Measurements from ENCODE around the gene ENTPD5.
A peak's percentile ranks its signal among the peaks of the same experiment; 100 is the strongest.

The ENTPD5 gene

GRCh38 chr14:74018586-74019407 lies at the start of gene ENTPD5, which contains the start of gene BBOF1:
Gene ENTPD5, minus strand, starts transcription at chr14:74019288. Its CDS starts 31,186 bp downstream, at chr14:73988102.
Gene BBOF1, plus strand, starts transcription at chr14:74019349. Its CDS starts 130 bp downstream, at chr14:74019479.
- Mint-ChIP-seq H3K27me3 (no peaks in the 10 kb centered on the region), H3K4me3 (peak within 1 kb of the TSS; percentile 90 to 93), H3K9me3 (no peaks in the 10 kb centered on the region), H3K36me3 (no peaks in the 10 kb centered on the region), H3K27ac (peak within 1 kb of the TSS; percentile 95), H3K4me1 (peaks cover 0 to 20% of the 10 kb centered on the region in 2 donors)
- ATAC-seq (replicated peaks) (peak; percentile 95 to 96), DNase-seq (peak; percentile 80)

GRCh38 chr14:74065746-74066575 lies 46.9 kb upstream of the ENTPD5 start:
- H3K9me3 Mint-ChIP-seq: no peaks in the 10 kb centered on the region
- no peaks in the 10 kb centered on the region for H3K27me3 Mint-ChIP-seq
- DNase-seq (no peak), ATAC-seq (replicated peaks) (no peak)
- no peaks in the 10 kb centered on the region for H3K4me1 Mint-ChIP-seq
- no peak overlapping the region for H3K4me3 Mint-ChIP-seq
- peaks cover 21 to 37% of the 10 kb centered on the region in 2 donors for H3K36me3 Mint-ChIP-seq
- H3K27ac Mint-ChIP-seq: no peak overlapping the region

- Mint-ChIP-seq H3K9me3 (no peaks in the 10 kb centered on the region), H3K27me3 (no peaks in the 10 kb centered on the region), H3K4me1 (no peaks in the 10 kb centered on the region), H3K4me3 (no peak overlapping the region), H3K36me3 (peaks cover 24 to 41% of the 10 kb centered on the region in 2 donors), H3K27ac (no peak overlapping the region)
- no peak for ATAC-seq (replicated peaks)
- DNase-seq: no peak
Measured at GRCh38 chr14:74064883-74065282, 45.8 kb upstream of the ENTPD5 start.

- Mint-ChIP-seq H3K4me3 (no peak overlapping the region), H3K36me3 (peaks cover 24 to 38% of the 10 kb centered on the region in 2 donors), H3K27ac (no peak overlapping the region), H3K4me1 (no peaks in the 10 kb centered on the region), H3K9me3 (no peaks in the 10 kb centered on the region), H3K27me3 (no peaks in the 10 kb centered on the region)
- ATAC-seq (replicated peaks) (no peak), DNase-seq (no peak)
Measured at GRCh38 chr14:74064426-74064825, 45.3 kb upstream of the ENTPD5 start.

- no peaks in the 10 kb centered on the region for H3K9me3 Mint-ChIP-seq
- H3K27ac Mint-ChIP-seq: no peak overlapping the region
- ATAC-seq (replicated peaks) (no peak), DNase-seq (no peak)
- H3K4me3 Mint-ChIP-seq: no peak overlapping the region
- H3K36me3 Mint-ChIP-seq: peaks cover 23 to 37% of the 10 kb centered on the region in 2 donors
- H3K4me1 Mint-ChIP-seq: no peaks in the 10 kb centered on the region
- H3K27me3 Mint-ChIP-seq: no peaks in the 10 kb centered on the region
Measured at GRCh38 chr14:74062809-74063150, 43.7 kb upstream of the ENTPD5 start.

- H3K36me3 Mint-ChIP-seq: no peaks in the 10 kb centered on the region
- peaks cover 5 to 11% of the 10 kb centered on the region in 2 donors for H3K4me1 Mint-ChIP-seq
- H3K9me3 Mint-ChIP-seq: no peaks in the 10 kb centered on the region
- DNase-seq: no peak
- no peaks in the 10 kb centered on the region for H3K27me3 Mint-ChIP-seq
- H3K27ac Mint-ChIP-seq: no peak overlapping the region
- H3K4me3 Mint-ChIP-seq: no peak overlapping the region
- ATAC-seq (replicated peaks): peak; percentile 76 to 79
Measured at GRCh38 chr14:74049876-74050495, 30.9 kb upstream of the ENTPD5 start.

GRCh38 chr14:74048281-74048680 lies 29.2 kb upstream of the ENTPD5 start:
- no peak overlapping the region for H3K4me3 Mint-ChIP-seq
- ATAC-seq (replicated peaks) (no peak), DNase-seq (no peak)
- peaks cover 5 to 11% of the 10 kb centered on the region in 2 donors for H3K4me1 Mint-ChIP-seq
- H3K27ac Mint-ChIP-seq: no peak overlapping the region
- no peaks in the 10 kb centered on the region for H3K27me3 Mint-ChIP-seq
- H3K9me3 Mint-ChIP-seq: no peaks in the 10 kb centered on the region
- H3K36me3 Mint-ChIP-seq: no peaks in the 10 kb centered on the region

GRCh38 chr14:74045522-74045921 lies 26.4 kb upstream of the ENTPD5 start:
- H3K4me3 Mint-ChIP-seq: no peak overlapping the region
- H3K4me1 Mint-ChIP-seq: peaks cover 5 to 11% of the 10 kb centered on the region in 2 donors
- no peaks in the 10 kb centered on the region for H3K9me3 Mint-ChIP-seq
- no peak for DNase-seq
- ATAC-seq (replicated peaks): no peak
- H3K27ac Mint-ChIP-seq: no peak overlapping the region
- no peaks in the 10 kb centered on the region for H3K27me3 Mint-ChIP-seq
- no peaks in the 10 kb centered on the region for H3K36me3 Mint-ChIP-seq

GRCh38 chr14:74042296-74042695 lies 23.2 kb upstream of the ENTPD5 start:
- no peaks in the 10 kb centered on the region for H3K27me3 Mint-ChIP-seq
- H3K36me3 Mint-ChIP-seq: no peaks in the 10 kb centered on the region
- no peaks in the 10 kb centered on the region for H3K9me3 Mint-ChIP-seq
- no peak overlapping the region for H3K27ac Mint-ChIP-seq
- H3K4me1 Mint-ChIP-seq: no peaks in the 10 kb centered on the region
- no peak overlapping the region for H3K4me3 Mint-ChIP-seq
- no peak for ATAC-seq (replicated peaks)
- no peak for DNase-seq

GRCh38 chr14:74038020-74038859 lies 19.2 kb upstream of the ENTPD5 start:
- no peak for DNase-seq

GRCh38 chr14:74035556-74035955 lies 16.5 kb upstream of the ENTPD5 start:
- H3K27ac Mint-ChIP-seq: no peak overlapping the region
- DNase-seq (no peak), ATAC-seq (replicated peaks) (no peak)
- H3K9me3 Mint-ChIP-seq: no peaks in the 10 kb centered on the region
- no peaks in the 10 kb centered on the region for H3K27me3 Mint-ChIP-seq
- H3K4me1 Mint-ChIP-seq: peaks cover 5 to 8% of the 10 kb centered on the region in 2 donors
- peaks cover 0 to 4% of the 10 kb centered on the region in 2 donors for H3K36me3 Mint-ChIP-seq
- H3K4me3 Mint-ChIP-seq: no peak overlapping the region

More at GRCh38 chr14:74038020-74038859, 19.2 kb upstream of the ENTPD5 start:
- Mint-ChIP-seq H3K27ac (no peak overlapping the region), H3K27me3 (no peaks in the 10 kb centered on the region), H3K4me3 (no peak overlapping the region), H3K36me3 (no peaks in the 10 kb centered on the region), H3K4me1 (no peaks in the 10 kb centered on the region), H3K9me3 (no peaks in the 10 kb centered on the region)
- peak; percentile 60 to 65 for ATAC-seq (replicated peaks)

- no peak overlapping the region for H3K4me3 Mint-ChIP-seq
- peaks cover 5 to 8% of the 10 kb centered on the region in 2 donors for H3K4me1 Mint-ChIP-seq
- peaks cover 0 to 4% of the 10 kb centered on the region in 2 donors for H3K36me3 Mint-ChIP-seq
- ATAC-seq (replicated peaks) (no peak), DNase-seq (no peak)
- no peak overlapping the region for H3K27ac Mint-ChIP-seq
- no peaks in the 10 kb centered on the region for H3K27me3 Mint-ChIP-seq
- no peaks in the 10 kb centered on the region for H3K9me3 Mint-ChIP-seq
Measured at GRCh38 chr14:74034572-74034971, 15.5 kb upstream of the ENTPD5 start.

GRCh38 chr14:74029136-74029535 lies 10.0 kb upstream of the ENTPD5 start:
- Mint-ChIP-seq H3K9me3 (no peaks in the 10 kb centered on the region), H3K4me1 (peaks cover 5 to 12% of the 10 kb centered on the region in 2 donors), H3K27me3 (no peaks in the 10 kb centered on the region), H3K4me3 (no peak overlapping the region), H3K27ac (no peak overlapping the region), H3K36me3 (peaks cover 0 to 4% of the 10 kb centered on the region in 2 donors)
- DNase-seq (no peak), ATAC-seq (replicated peaks) (no peak)

Data from stimulated activated naive B cell treated with anti-CD40 and anti-IgM and Interleukin-4, amounts not matched to agents 10 μg/mL and 1 μg/mL and 100 μg/mL, for 72 hours (primary cell).